ENCODE results near the gene PM20D1. TPM values are rescaled to one million over a fixed set of nuclear protein-coding genes. Genes with fewer than 3 reads are reported as not detected.

Gene PM20D1
- polyA plus RNA-seq, 3 donors, result not detected

GRCh38 chr1:205851993-205852392 is 2.1 kb upstream of the PM20D1 start:
- H4K20me1 ChIP-seq (ENCODE audit: insufficient read depth, low read length), result no peaks in the 10 kb centered on the region

DNA sequence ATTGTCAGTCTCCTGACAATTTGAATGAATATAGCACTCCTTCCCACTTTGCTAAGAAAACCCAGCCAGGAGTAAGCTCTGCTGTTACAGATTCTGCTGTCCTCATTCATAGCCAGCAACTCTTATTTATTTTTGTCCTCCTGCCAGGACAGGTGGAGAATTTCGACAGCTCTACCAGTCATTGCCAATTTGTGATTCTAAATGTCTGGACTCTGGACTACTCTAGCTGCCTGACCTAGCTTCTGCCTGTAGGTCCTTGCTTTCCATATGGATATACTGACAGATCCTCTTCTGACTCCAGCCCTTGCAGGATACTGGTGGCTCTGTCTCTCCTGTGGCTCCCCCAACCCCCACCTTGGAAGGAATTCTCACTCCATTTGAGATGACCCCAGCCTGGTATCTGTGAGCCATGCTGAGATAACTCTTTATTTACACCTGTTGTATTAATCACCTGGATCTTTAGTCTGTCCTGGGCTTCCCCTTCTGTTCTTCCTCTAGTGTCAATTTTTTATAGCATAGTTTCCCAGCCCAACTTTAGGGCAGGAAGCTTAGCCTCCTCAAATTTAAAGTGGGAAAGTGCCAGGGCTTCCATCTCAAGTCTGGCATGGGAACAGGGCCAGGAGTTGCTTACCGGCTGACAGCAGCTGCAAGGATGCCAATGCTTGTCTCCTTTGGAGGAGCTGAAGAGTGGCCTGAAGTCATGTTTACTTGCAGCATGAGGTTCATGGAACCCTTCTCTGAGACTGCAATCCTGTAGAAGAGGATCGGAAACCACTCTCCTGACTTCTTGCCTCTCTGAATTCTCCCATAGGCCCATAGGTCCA is 6.7 kb downstream of the PM20D1 start:
- H3K36me3 ChIP-seq (replicated peaks in 1 of 2; ENCODE audit: control insufficient read depth in 1 of 2, insufficient read depth in 2 of 2, low read length in 2 of 2), result no peaks in the 10 kb centered on the region
- no peaks in the 10 kb centered on the region for H4K20me1 ChIP-seq (ENCODE audit: insufficient read depth, low read length)
- no peak overlapping the region for H3K9ac ChIP-seq (ENCODE audit: insufficient read depth, low read length, poor library complexity, severe bottlenecking)
- no peaks in the 10 kb centered on the region for H3K79me2 ChIP-seq (ENCODE audit: insufficient read depth, low read length)
- no peak for DNase-seq
- H3K27ac ChIP-seq (ENCODE audit: low read depth in 1 of 2, low read length in 2 of 2), result no peak overlapping the region
- H3K27me3 ChIP-seq (ENCODE audit: control insufficient read depth in 2 of 2, insufficient read depth in 2 of 2, low read length in 2 of 2), result no peaks in the 10 kb centered on the region
- H3K4me3 ChIP-seq (replicated peaks in 1 of 3; ENCODE audit: low read depth in 2 of 3, low read length in 3 of 3), result no peak overlapping the region
- intact Hi-C loops (cut with micrococcal nuclease), result no loop called here
- no peaks in the 10 kb centered on the region for H3K9me3 Mint-ChIP-seq
- TF ChIP-seq, protein P1, sequence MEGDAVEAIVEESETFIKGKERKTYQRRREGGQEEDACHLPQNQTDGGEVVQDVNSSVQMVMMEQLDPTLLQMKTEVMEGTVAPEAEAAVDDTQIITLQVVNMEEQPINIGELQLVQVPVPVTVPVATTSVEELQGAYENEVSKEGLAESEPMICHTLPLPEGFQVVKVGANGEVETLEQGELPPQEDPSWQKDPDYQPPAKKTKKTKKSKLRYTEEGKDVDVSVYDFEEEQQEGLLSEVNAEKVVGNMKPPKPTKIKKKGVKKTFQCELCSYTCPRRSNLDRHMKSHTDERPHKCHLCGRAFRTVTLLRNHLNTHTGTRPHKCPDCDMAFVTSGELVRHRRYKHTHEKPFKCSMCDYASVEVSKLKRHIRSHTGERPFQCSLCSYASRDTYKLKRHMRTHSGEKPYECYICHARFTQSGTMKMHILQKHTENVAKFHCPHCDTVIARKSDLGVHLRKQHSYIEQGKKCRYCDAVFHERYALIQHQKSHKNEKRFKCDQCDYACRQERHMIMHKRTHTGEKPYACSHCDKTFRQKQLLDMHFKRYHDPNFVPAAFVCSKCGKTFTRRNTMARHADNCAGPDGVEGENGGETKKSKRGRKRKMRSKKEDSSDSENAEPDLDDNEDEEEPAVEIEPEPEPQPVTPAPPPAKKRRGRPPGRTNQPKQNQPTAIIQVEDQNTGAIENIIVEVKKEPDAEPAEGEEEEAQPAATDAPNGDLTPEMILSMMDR (IDR thresholded peaks at IDR 0.05), result no peak
- 95% methylated on average over 2 of the region's 3 CpGs for WGBS (ENCODE audit: insufficient coverage)
- H3K27me3 Mint-ChIP-seq (ENCODE audit: low read depth in 3 of 3), result peaks cover 0 to 2% (median under 1%) of the 10 kb centered on the region in 3 donors
- H3K36me3 Mint-ChIP-seq, result no peaks in the 10 kb centered on the region
- no peaks in the 10 kb centered on the region for H3K9me3 ChIP-seq (replicated peaks in 1 of 2; ENCODE audit: control insufficient read depth in 1 of 2, insufficient read depth in 1 of 2, low read length in 2 of 2)
- no peak overlapping the region for H2AFZ ChIP-seq (ENCODE audit: insufficient read depth, low read depth, low read length, poor library complexity, severe bottlenecking)
- no peak overlapping the region for H3K27ac Mint-ChIP-seq
- H3K4me3 Mint-ChIP-seq, result no peak overlapping the region
- H3K4me2 ChIP-seq (replicated peaks; ENCODE audit: extremely low read depth, low read length, poor library complexity, severe bottlenecking), result no peak overlapping the region
- no peaks in the 10 kb centered on the region for H3K4me1 ChIP-seq (ENCODE audit: control insufficient read depth in 1 of 2, insufficient read depth in 2 of 2, low read length in 2 of 2)
- no peaks in the 10 kb centered on the region for H3K4me1 Mint-ChIP-seq

More at GRCh38 chr1:205851993-205852392, 2.1 kb upstream of the PM20D1 start:
- H3K36me3 ChIP-seq (replicated peaks in 1 of 2; ENCODE audit: control insufficient read depth in 1 of 2, insufficient read depth in 2 of 2, low read length in 2 of 2), result no peaks in the 10 kb centered on the region
- no peak overlapping the region for H3K4me2 ChIP-seq (replicated peaks; ENCODE audit: extremely low read depth, low read length, poor library complexity, severe bottlenecking)
- no peak overlapping the region for H3K4me3 Mint-ChIP-seq
- H3K4me1 ChIP-seq (ENCODE audit: control insufficient read depth in 1 of 2, insufficient read depth in 2 of 2, low read length in 2 of 2), result peaks cover 5 to 6% of the 10 kb centered on the region in 2 donors
- TF ChIP-seq, protein P1 (IDR thresholded peaks at IDR 0.05), result no peak
- H3K79me2 ChIP-seq (ENCODE audit: insufficient read depth, low read length), result no peaks in the 10 kb centered on the region
- no peak overlapping the region for H3K9ac ChIP-seq (ENCODE audit: insufficient read depth, low read length, poor library complexity, severe bottlenecking)
- DNase-seq, result no peak
- no peak overlapping the region for H3K27ac Mint-ChIP-seq
- peaks cover 9 to 21% (median 13%) of the 10 kb centered on the region in 7 donors for H3K9me3 Mint-ChIP-seq
- H3K4me3 ChIP-seq (replicated peaks in 1 of 3; ENCODE audit: low read depth in 2 of 3, low read length in 3 of 3), result no peak overlapping the region
- H3K9me3 ChIP-seq (replicated peaks in 1 of 2; ENCODE audit: control insufficient read depth in 1 of 2, insufficient read depth in 1 of 2, low read length in 2 of 2), result peaks cover 4% of the 10 kb centered on the region in 2 donors
- H3K27me3 ChIP-seq (ENCODE audit: control insufficient read depth in 2 of 2, insufficient read depth in 2 of 2, low read length in 2 of 2), result peaks cover 0 to 8% of the 10 kb centered on the region in 2 donors
- peaks cover 14% of the 10 kb centered on the region for H3K4me1 Mint-ChIP-seq
- 100% methylated on average over 2 of the region's 4 CpGs for WGBS (ENCODE audit: insufficient coverage)
- no peak overlapping the region for H2AFZ ChIP-seq (ENCODE audit: insufficient read depth, low read depth, low read length, poor library complexity, severe bottlenecking)
- no peak overlapping the region for H3K27ac ChIP-seq (ENCODE audit: low read depth in 1 of 2, low read length in 2 of 2)
- H3K27me3 Mint-ChIP-seq (ENCODE audit: low read depth in 3 of 3), result peaks cover 4 to 11% (median 4%) of the 10 kb centered on the region in 3 donors
- intact Hi-C loops (cut with micrococcal nuclease), result no loop called here
- H3K36me3 Mint-ChIP-seq, result no peaks in the 10 kb centered on the region

Data from CD14-positive monocyte (primary cell).